HepG2 (cell line): ENCODE data around the gene AGBL2. TPM values are rescaled to one million over a fixed set of nuclear protein-coding genes. Genes with fewer than 3 reads are reported as not detected.
A peak's percentile ranks its signal among the peaks of the same experiment; 100 is the strongest.

Source experiments
- CC2D1A ChIP-seq: sonication (generic); formaldehyde crosslinking; IDR thresholded peaks from 2 replicates; pipeline ENCODE4 v1.8.1; 2023; ENCODE audit warnings: mild to moderate bottlenecking, missing genetic modification reagents
- CEBPB ChIP-seq: IDR thresholded peaks from 2 replicates; pipeline ENCODE4 v1.6.1; 2011; ENCODE audit warnings: low read depth, low read length, improper control_type of control experiment, borderline replicate concordance
- CEBPG ChIP-seq: IDR thresholded peaks from 2 replicates; pipeline ENCODE4 v1.6.1; 2016
- FOXA3 ChIP-seq: IDR thresholded peaks from 2 replicates; pipeline ENCODE4 v1.6.1; 2016; ENCODE audit warnings: missing genetic modification reagents, missing compliant biosample characterization
- FOXP1 ChIP-seq, 2 experiments: fragments of 450-650 bp in 1 of 2; IDR thresholded peaks; 2 replicates each; pipeline ENCODE4 v1.6.1; 2017 to 2018; ENCODE audit warnings: antibody characterized with exemption in 1 of 2
- GLI4 ChIP-seq: sonication (generic); formaldehyde crosslinking; IDR thresholded peaks from 2 replicates; pipeline ENCODE4 v1.5.1; 2020; ENCODE audit warnings: missing genetic modification reagents, mild to moderate bottlenecking, moderate library complexity, borderline replicate concordance
- MAF1 ChIP-seq: sonication (generic); formaldehyde crosslinking; IDR thresholded peaks from 2 replicates; pipeline ENCODE4 v1.5.0; 2020; ENCODE audit warnings: missing genetic modification reagents, borderline replicate concordance
- NR2F1 ChIP-seq, 2 experiments: fragments of 450-650 bp in 1 of 2; formaldehyde crosslinking in 1 of 2; IDR thresholded peaks; 2 replicates each; pipeline versions ENCODE4 v1.5.0 to v1.6.1; 2016 to 2020; ENCODE audit warnings: mild to moderate bottlenecking in 1 of 2, missing compliant biosample characterization in 1 of 2, missing genetic modification reagents in 1 of 2, moderate library complexity in 1 of 2
- SMC3 ChIP-seq: IDR thresholded peaks from 2 replicates; pipeline ENCODE4 v1.6.1; 2011; ENCODE audit warnings: low read length, improper control_type of control experiment
- ZMYM3 ChIP-seq: sonication (generic); formaldehyde crosslinking; IDR thresholded peaks from 2 replicates; pipeline ENCODE4 v1.5.1; 2020; ENCODE audit warnings: mild to moderate bottlenecking, missing genetic modification reagents
- ZNF205 ChIP-seq: IDR thresholded peaks from 2 replicates; pipeline ENCODE4 v1.6.1; 2018; ENCODE audit warnings: missing biosample characterization, missing genetic modification reagents
- polyA plus RNA-seq, 8 experiments: library from polyadenylated mRNA; depleted of rRNA in 3 of 8; stranded (reverse) in 7 of 8; unstranded in 1 of 8; fragments of >200 nt; fragmentation: Illumina TruSeq in 4 of 8; extraction: Trizol in 4 of 8; gene quantifications; 2 replicates each; pipeline versions ENCODE4 v1.2.1 to v1.2.3, GENCODE V29; 2011 to 2016; ENCODE audit warnings: low read depth in 4 of 8, missing spikeins in 1 of 8, mixed read lengths in 1 of 8; ENCODE audit not compliant: insufficient read depth in 1 of 8
- total RNA-seq, 5 experiments: library from RNA; depleted of rRNA; stranded (reverse); fragments of >200 nt; fragmentation: Illumina TruSeq; extraction: Trizol; gene quantifications; 2 replicates each; pipeline ENCODE4 v1.2.3, GENCODE V29; 2016; ENCODE audit warnings: low read depth in 1 of 5
- TF ChIP-seq, protein P1 (sequence below): sonication (generic); formaldehyde crosslinking; IDR thresholded peaks from 2 replicates; pipeline ENCODE4 v1.5.0; 2020; ENCODE audit warnings: mild to moderate bottlenecking, missing genetic modification reagents, borderline replicate concordance
- TF ChIP-seq, protein P2 (sequence below): sonication (generic); formaldehyde crosslinking; IDR thresholded peaks from 2 replicates; pipeline ENCODE4 v1.5.0; 2020; ENCODE audit warnings: mild to moderate bottlenecking, missing genetic modification reagents
- TF ChIP-seq, protein P3 (sequence below), 2 experiments: sonication (generic) in 1 of 2; formaldehyde crosslinking in 1 of 2; IDR thresholded peaks; 2 replicates each; pipeline versions ENCODE4 v1.4.0 to v1.6.1; 2016 to 2020; ENCODE audit warnings: borderline replicate concordance in 1 of 2, low read depth in 1 of 2, mild to moderate bottlenecking in 1 of 2, missing genetic modification reagents in 1 of 2
- TF ChIP-seq, protein P4 (sequence below): sonication (generic); formaldehyde crosslinking; IDR thresholded peaks from 2 replicates; pipeline ENCODE4 v1.9.0; 2021; ENCODE audit warnings: missing genetic modification reagents, borderline replicate concordance

The AGBL2 gene
- total and polyA plus RNA-seq, 2 of the 13 experiments (the other 11 are each of a cell fraction or from before 2014, with no cell fraction given): 1.6 to 5.7 TPM

DNA sequence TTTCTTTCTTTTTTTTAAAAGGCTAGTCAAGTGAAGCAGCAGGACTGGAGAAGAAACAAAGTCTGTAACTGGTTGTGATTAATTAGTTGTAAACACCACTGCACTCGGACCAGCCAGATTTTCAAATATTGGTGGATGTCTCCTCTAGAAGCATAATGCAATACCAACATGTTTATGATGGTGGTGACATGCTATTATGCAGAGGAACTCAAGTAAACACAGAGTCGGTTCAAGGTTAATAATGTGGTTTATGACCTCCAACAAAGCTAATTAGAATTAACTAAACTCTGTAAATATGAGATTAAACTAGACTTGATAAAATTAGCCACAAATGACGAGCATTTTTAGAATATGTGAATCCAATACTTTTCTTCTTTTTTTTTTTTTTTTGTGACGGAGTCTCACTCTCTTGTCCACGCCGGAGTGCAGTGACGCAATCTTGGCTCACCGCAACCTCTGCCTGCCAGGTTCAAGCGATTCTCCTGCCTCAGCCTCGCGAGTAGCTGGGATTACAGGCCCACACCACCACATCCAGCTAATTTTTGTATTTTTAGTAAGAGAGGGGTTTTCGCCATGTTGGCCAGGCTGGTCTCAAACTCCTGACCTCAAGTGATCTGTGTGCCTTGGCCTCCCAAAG is 11.8 kb upstream of the AGBL2 start (continued):
- TF ChIP-seq, protein P1, sequence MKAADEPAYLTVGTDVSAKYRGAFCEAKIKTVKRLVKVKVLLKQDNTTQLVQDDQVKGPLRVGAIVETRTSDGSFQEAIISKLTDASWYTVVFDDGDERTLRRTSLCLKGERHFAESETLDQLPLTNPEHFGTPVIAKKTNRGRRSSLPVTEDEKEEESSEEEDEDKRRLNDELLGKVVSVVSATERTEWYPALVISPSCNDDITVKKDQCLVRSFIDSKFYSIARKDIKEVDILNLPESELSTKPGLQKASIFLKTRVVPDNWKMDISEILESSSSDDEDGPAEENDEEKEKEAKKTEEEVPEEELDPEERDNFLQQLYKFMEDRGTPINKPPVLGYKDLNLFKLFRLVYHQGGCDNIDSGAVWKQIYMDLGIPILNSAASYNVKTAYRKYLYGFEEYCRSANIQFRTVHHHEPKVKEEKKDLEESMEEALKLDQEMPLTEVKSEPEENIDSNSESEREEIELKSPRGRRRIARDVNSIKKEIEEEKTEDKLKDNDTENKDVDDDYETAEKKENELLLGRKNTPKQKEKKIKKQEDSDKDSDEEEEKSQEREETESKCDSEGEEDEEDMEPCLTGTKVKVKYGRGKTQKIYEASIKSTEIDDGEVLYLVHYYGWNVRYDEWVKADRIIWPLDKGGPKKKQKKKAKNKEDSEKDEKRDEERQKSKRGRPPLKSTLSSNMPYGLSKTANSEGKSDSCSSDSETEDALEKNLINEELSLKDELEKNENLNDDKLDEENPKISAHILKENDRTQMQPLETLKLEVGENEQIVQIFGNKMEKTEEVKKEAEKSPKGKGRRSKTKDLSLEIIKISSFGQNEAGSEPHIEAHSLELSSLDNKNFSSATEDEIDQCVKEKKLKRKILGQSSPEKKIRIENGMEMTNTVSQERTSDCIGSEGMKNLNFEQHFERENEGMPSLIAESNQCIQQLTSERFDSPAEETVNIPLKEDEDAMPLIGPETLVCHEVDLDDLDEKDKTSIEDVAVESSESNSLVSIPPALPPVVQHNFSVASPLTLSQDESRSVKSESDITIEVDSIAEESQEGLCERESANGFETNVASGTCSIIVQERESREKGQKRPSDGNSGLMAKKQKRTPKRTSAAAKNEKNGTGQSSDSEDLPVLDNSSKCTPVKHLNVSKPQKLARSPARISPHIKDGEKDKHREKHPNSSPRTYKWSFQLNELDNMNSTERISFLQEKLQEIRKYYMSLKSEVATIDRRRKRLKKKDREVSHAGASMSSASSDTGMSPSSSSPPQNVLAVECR (CRISPR knock-in tag): no peak
- TF ChIP-seq ZMYM3 (CRISPR knock-in tag) (0 out of 2 replicates have a peak, but pooled peaks have one; percentile 28), FOXA3 (CRISPR knock-in tag) (peak; percentile 69), GLI4 (CRISPR knock-in tag) (no peak), NR2F1 (CRISPR knock-in tag; IDR thresholded peaks at IDR 0.05) (peak in 1 of 2 experiments; percentile 42; a peak in 1 of 4 replicates), SMC3 (no peak), FOXP1 (IDR thresholded peaks at IDR 0.05) (no peak), FOXP1 (CRISPR knock-in tag; IDR thresholded peaks at IDR 0.05) (peak; percentile 66; the same call in 1 of the 2 replicates), MAF1 (CRISPR knock-in tag) (no peak), CC2D1A (CRISPR knock-in tag) (no peak), CEBPB (peak; percentile 74; the same call in 1 of the 2 replicates), ZNF205 (CRISPR knock-in tag) (no peak), CEBPG (CRISPR knock-in tag) (peak; percentile 71)
- TF ChIP-seq, protein P2, sequence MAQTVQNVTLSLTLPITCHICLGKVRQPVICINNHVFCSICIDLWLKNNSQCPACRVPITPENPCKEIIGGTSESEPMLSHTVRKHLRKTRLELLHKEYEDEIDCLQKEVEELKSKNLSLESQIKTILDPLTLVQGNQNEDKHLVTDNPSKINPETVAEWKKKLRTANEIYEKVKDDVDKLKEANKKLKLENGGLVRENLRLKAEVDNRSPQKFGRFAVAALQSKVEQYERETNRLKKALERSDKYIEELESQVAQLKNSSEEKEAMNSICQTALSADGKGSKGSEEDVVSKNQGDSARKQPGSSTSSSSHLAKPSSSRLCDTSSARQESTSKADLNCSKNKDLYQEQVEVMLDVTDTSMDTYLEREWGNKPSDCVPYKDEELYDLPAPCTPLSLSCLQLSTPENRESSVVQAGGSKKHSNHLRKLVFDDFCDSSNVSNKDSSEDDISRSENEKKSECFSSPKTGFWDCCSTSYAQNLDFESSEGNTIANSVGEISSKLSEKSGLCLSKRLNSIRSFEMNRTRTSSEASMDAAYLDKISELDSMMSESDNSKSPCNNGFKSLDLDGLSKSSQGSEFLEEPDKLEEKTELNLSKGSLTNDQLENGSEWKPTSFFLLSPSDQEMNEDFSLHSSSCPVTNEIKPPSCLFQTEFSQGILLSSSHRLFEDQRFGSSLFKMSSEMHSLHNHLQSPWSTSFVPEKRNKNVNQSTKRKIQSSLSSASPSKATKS (CRISPR knock-in tag): no peak
- TF ChIP-seq, protein P3, sequence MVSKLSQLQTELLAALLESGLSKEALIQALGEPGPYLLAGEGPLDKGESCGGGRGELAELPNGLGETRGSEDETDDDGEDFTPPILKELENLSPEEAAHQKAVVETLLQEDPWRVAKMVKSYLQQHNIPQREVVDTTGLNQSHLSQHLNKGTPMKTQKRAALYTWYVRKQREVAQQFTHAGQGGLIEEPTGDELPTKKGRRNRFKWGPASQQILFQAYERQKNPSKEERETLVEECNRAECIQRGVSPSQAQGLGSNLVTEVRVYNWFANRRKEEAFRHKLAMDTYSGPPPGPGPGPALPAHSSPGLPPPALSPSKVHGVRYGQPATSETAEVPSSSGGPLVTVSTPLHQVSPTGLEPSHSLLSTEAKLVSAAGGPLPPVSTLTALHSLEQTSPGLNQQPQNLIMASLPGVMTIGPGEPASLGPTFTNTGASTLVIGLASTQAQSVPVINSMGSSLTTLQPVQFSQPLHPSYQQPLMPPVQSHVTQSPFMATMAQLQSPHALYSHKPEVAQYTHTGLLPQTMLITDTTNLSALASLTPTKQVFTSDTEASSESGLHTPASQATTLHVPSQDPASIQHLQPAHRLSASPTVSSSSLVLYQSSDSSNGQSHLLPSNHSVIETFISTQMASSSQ (IDR thresholded peaks at IDR 0.05; ENCODE audit: low read depth): no peak
- TF ChIP-seq, protein P3 (CRISPR knock-in tag; IDR thresholded peaks at IDR 0.05; ENCODE audit: borderline replicate concordance): no peak
- TF ChIP-seq, protein P4, sequence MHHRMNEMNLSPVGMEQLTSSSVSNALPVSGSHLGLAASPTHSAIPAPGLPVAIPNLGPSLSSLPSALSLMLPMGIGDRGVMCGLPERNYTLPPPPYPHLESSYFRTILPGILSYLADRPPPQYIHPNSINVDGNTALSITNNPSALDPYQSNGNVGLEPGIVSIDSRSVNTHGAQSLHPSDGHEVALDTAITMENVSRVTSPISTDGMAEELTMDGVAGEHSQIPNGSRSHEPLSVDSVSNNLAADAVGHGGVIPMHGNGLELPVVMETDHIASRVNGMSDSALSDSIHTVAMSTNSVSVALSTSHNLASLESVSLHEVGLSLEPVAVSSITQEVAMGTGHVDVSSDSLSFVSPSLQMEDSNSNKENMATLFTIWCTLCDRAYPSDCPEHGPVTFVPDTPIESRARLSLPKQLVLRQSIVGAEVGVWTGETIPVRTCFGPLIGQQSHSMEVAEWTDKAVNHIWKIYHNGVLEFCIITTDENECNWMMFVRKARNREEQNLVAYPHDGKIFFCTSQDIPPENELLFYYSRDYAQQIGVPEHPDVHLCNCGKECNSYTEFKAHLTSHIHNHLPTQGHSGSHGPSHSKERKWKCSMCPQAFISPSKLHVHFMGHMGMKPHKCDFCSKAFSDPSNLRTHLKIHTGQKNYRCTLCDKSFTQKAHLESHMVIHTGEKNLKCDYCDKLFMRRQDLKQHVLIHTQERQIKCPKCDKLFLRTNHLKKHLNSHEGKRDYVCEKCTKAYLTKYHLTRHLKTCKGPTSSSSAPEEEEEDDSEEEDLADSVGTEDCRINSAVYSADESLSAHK (CRISPR knock-in tag): no peak
